ENCODE results near the gene PPFIA3. TPM values are rescaled to one million over a fixed set of nuclear protein-coding genes. Genes with fewer than 3 reads are reported as not detected.

PPFIA3 gene
- total and polyA plus RNA-seq, 8 donors = 0.45 to 19.7 (median 7.6) TPM

DNA sequence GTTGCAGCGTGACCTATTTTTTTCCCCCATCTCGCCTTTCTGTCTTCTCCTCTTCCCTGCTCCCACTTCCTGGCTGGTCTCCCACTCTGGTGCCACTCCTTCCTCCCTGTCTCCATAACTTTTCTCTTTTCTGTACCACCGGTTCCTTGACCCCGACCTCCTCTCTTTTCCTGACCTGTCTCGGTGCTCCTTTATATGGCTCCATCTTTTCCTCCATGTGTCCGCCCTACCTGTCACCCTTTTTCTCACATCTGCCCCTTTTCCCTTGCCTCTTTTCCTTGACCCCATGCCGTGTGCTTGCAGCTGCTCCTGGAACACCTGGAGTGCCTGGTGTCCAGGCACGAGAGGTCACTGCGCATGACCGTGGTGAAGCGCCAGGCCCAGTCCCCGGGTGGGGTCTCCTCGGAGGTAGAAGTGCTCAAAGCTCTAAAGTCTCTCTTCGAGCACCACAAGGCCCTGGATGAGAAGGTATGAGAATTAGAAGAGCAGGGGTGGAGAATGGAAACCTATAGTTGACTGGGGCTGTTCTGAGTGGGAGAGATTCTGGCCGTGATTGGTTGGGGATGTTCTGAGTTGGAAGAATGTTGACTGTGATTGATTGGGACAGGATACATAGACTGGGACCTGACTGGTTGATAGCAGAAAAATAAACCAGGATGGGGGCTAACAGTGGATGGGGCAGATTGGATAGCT lies 9.3 kb downstream of the PPFIA3 start:
- peaks cover 0 to 6% (median 0%) of the 10 kb centered on the region in 3 donors for H3K27me3 ChIP-seq
- peaks cover 21 to 39% (median 28%) of the 10 kb centered on the region in 4 donors for H3K4me1 ChIP-seq
- DNase-seq = no peak
- H3K9me3 ChIP-seq = no peaks in the 10 kb centered on the region
- WGBS, 5 donors = 39 to 72% (median 65%) methylated on average over 13 to 15 of the region's 15 CpGs
- no peak for TF ChIP-seq POLR2AphosphoS5 (IDR thresholded peaks at IDR 0.05)
- TF ChIP-seq EP300 (IDR thresholded peaks at IDR 0.05) = no peak
- TF ChIP-seq POLR2A (IDR thresholded peaks at IDR 0.05) = no peak
- TF ChIP-seq, protein P1, sequence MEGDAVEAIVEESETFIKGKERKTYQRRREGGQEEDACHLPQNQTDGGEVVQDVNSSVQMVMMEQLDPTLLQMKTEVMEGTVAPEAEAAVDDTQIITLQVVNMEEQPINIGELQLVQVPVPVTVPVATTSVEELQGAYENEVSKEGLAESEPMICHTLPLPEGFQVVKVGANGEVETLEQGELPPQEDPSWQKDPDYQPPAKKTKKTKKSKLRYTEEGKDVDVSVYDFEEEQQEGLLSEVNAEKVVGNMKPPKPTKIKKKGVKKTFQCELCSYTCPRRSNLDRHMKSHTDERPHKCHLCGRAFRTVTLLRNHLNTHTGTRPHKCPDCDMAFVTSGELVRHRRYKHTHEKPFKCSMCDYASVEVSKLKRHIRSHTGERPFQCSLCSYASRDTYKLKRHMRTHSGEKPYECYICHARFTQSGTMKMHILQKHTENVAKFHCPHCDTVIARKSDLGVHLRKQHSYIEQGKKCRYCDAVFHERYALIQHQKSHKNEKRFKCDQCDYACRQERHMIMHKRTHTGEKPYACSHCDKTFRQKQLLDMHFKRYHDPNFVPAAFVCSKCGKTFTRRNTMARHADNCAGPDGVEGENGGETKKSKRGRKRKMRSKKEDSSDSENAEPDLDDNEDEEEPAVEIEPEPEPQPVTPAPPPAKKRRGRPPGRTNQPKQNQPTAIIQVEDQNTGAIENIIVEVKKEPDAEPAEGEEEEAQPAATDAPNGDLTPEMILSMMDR (IDR thresholded peaks at IDR 0.05) = no peak
- H3K36me3 ChIP-seq = no peaks in the 10 kb centered on the region
- peak overlapping the region in 4 of 5 donors; percentile 30 to 78 (median 69) for H3K27ac ChIP-seq
- intact Hi-C loops (cut with DNase I; ENCODE audit: low total_unique reads) = no loop called here
- peak overlapping the region; percentile 11 to 39 (median 32) for H3K4me3 ChIP-seq

DNA sequence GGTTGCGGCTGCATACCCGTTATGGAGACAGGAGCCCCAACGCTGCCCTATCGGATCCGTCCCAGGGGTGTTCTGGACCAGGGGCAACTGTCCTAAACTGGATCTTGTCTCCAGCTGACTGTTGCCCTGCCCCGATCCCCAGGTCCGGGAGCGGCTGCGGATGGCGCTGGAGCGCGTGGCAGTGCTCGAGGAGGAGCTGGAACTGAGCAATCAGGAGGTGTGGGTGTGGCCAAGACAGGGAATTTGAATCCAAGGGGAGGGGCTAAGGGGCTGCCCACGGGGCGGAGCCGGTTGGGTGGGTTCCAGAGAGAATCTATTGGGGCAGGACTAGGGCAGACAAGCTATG lies 9.9 kb downstream of the PPFIA3 start:
- TF ChIP-seq EP300 (IDR thresholded peaks at IDR 0.05) = no peak
- TF ChIP-seq, protein P1 (IDR thresholded peaks at IDR 0.05) = no peak
- TF ChIP-seq POLR2AphosphoS5 (IDR thresholded peaks at IDR 0.05) = no peak
- TF ChIP-seq POLR2A (IDR thresholded peaks at IDR 0.05) = no peak
- peak in 1 of 2 donors; percentile 61 for DNase-seq
- Histone ChIP-seq H3K4me3 (no peak overlapping the region), H3K4me1 (peaks cover 24 to 44% (median 34%) of the 10 kb centered on the region in 4 donors), H3K36me3 (no peaks in the 10 kb centered on the region), H3K27me3 (peaks cover 0 to 6% (median 0%) of the 10 kb centered on the region in 3 donors), H3K27ac (no peak overlapping the region), H3K9me3 (no peaks in the 10 kb centered on the region)
- WGBS, 5 donors = 34 to 73% (median 61%) methylated on average over 16 of the region's 16 CpGs
- intact Hi-C loops (cut with DNase I; ENCODE audit: low total_unique reads) = no loop called here

DNA sequence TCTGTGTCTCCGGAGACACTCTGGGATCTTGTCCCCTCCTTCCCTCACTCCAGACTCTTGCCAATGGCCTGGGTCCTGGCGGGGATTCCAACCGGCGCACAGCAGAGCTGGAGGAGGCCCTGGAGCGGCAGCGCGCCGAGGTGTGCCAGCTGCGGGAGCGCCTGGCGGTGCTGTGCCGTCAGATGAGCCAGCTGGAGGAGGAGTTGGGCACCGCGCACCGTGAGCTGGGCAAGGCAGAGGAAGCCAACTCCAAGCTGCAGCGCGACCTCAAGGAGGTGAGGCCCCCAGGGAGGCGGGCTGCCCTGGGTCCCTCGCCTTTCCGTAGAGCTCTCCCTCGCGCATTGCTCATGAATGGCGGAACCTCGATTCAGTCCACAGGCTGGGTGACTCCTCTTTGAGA lies 11.0 kb downstream of the PPFIA3 start:
- WGBS, 5 donors = 92 to 95% (median 94%) methylated on average over 24 of the region's 24 CpGs
- Histone ChIP-seq H3K9me3 (no peaks in the 10 kb centered on the region), H3K4me3 (no peak overlapping the region), H3K36me3 (no peaks in the 10 kb centered on the region), H3K4me1 (peaks cover 24 to 46% (median 37%) of the 10 kb centered on the region in 4 donors), H3K27ac (no peak overlapping the region), H3K27me3 (peaks cover 0 to 11% (median 0%) of the 10 kb centered on the region in 3 donors)
- DNase-seq = no peak
- TF ChIP-seq POLR2A (IDR thresholded peaks at IDR 0.05) = no peak
- TF ChIP-seq EP300 (IDR thresholded peaks at IDR 0.05) = no peak
- TF ChIP-seq, protein P1 (IDR thresholded peaks at IDR 0.05) = no peak
- TF ChIP-seq POLR2AphosphoS5 (IDR thresholded peaks at IDR 0.05) = no peak
- intact Hi-C loops (cut with DNase I; ENCODE audit: low total_unique reads) = no loop called here

DNA sequence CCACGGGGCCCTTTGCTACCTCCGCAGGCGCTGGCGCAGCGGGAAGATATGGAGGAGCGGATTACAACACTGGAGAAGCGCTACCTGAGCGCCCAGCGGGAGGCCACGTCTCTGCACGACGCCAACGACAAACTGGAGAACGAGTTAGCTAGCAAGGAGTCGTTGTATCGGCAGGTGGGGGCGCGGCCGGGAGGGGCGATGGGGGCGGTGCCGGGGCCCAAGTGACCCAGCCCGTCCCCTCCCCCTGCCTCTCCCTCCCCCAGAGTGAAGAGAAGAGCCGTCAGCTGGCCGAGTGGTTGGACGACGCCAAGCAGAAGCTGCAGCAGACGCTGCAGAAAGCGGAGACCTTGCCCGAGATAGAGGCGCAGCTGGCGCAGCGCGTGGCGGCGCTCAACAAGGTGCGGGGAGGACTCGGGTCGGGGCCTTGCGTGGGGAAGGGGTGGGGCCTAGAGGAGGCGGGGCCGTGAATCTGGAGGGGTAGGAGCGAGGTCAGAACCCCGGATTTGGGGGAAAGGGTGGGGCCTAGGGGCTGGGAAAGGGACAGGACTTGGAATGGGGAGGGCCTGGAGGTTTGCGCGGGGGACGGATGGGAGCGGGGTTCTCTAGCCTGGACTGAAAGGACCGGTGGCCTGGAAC lies 13.7 kb downstream of the PPFIA3 start:
- H3K36me3 ChIP-seq = no peaks in the 10 kb centered on the region
- H3K4me1 ChIP-seq = peaks cover 19 to 51% (median 39%) of the 10 kb centered on the region in 4 donors
- peak overlapping the region; percentile 33 to 46 (median 37) for H3K4me3 ChIP-seq
- DNase-seq = peak; percentile 51 to 67
- intact Hi-C loops (cut with DNase I; ENCODE audit: low total_unique reads) = no loop called here
- H3K9me3 ChIP-seq = no peaks in the 10 kb centered on the region
- H3K27ac ChIP-seq = peak overlapping the region in 4 of 5 donors; percentile 33 to 70 (median 42)
- WGBS, 5 donors = 9 to 32% (median 16%) methylated on average over 48 to 49 of the region's 49 CpGs
- TF ChIP-seq, protein P1 (IDR thresholded peaks at IDR 0.05) = no peak
- TF ChIP-seq POLR2AphosphoS5 (IDR thresholded peaks at IDR 0.05) (no peak), POLR2A (IDR thresholded peaks at IDR 0.05) (no peak), EP300 (IDR thresholded peaks at IDR 0.05) (no peak)
- H3K27me3 ChIP-seq = peaks cover 0 to 11% (median 0%) of the 10 kb centered on the region in 3 donors
